Measurements from ENCODE around the gene NOMO2.
"Not testable (repeated sequence)": the region's sequence is repeated elsewhere in the genome, so short reads cannot be mapped to it uniquely, and the experiment has no call there.

DNA sequence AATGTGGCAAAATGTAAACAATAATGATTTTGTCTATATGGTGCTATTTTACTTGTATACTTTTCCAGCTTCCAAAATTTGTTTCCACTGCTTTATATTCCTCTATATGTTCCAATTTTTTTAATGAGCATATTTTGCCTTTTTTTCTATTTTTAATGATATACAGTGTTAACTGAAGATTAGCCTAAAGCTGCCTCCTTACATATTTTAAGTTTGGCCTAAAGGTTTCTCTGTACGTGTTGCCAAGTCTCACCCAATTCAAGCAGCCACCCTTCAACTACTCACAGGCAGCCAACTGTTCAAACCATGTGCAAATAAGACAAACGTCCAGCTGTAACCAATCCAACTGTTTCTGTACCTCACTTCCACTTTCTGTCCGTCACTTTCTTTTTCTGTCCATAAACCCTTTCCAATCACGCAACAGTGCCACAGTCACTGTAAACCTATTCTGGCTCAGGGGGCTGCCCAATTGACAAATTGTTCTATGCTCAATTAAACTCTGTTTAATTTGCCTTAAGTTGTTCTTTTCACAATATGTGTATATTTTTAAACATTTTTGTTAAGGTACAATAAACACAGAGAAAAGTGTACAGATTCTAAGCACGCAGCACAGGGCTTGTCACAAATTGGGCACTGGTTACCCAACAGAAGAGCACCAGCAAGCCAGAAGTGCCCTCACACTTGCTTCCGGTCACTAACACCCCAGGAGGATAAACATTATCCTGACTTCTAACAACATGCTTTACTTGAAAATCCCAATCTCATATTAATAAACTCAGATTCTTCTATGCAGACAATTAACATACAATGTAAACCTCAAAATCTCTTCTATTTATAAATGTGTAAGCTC, 17.4 kb downstream of the NOMO2 start:
- TF ChIP-seq, protein P1, sequence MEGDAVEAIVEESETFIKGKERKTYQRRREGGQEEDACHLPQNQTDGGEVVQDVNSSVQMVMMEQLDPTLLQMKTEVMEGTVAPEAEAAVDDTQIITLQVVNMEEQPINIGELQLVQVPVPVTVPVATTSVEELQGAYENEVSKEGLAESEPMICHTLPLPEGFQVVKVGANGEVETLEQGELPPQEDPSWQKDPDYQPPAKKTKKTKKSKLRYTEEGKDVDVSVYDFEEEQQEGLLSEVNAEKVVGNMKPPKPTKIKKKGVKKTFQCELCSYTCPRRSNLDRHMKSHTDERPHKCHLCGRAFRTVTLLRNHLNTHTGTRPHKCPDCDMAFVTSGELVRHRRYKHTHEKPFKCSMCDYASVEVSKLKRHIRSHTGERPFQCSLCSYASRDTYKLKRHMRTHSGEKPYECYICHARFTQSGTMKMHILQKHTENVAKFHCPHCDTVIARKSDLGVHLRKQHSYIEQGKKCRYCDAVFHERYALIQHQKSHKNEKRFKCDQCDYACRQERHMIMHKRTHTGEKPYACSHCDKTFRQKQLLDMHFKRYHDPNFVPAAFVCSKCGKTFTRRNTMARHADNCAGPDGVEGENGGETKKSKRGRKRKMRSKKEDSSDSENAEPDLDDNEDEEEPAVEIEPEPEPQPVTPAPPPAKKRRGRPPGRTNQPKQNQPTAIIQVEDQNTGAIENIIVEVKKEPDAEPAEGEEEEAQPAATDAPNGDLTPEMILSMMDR (IDR thresholded peaks at IDR 0.05; ENCODE audit: low read depth, low read length, missing input control): not testable (repeated sequence)
- TF ChIP-seq, protein P2, sequence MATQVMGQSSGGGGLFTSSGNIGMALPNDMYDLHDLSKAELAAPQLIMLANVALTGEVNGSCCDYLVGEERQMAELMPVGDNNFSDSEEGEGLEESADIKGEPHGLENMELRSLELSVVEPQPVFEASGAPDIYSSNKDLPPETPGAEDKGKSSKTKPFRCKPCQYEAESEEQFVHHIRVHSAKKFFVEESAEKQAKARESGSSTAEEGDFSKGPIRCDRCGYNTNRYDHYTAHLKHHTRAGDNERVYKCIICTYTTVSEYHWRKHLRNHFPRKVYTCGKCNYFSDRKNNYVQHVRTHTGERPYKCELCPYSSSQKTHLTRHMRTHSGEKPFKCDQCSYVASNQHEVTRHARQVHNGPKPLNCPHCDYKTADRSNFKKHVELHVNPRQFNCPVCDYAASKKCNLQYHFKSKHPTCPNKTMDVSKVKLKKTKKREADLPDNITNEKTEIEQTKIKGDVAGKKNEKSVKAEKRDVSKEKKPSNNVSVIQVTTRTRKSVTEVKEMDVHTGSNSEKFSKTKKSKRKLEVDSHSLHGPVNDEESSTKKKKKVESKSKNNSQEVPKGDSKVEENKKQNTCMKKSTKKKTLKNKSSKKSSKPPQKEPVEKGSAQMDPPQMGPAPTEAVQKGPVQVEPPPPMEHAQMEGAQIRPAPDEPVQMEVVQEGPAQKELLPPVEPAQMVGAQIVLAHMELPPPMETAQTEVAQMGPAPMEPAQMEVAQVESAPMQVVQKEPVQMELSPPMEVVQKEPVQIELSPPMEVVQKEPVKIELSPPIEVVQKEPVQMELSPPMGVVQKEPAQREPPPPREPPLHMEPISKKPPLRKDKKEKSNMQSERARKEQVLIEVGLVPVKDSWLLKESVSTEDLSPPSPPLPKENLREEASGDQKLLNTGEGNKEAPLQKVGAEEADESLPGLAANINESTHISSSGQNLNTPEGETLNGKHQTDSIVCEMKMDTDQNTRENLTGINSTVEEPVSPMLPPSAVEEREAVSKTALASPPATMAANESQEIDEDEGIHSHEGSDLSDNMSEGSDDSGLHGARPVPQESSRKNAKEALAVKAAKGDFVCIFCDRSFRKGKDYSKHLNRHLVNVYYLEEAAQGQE (IDR thresholded peaks at IDR 0.05): not testable (repeated sequence)
- TF ChIP-seq SP1 (IDR thresholded peaks at IDR 0.05) (peak; percentile 35), RAD21 (IDR thresholded peaks at IDR 0.05) (peak in 1 of 2 donors; percentile 11)
- TF ChIP-seq, protein P3, sequence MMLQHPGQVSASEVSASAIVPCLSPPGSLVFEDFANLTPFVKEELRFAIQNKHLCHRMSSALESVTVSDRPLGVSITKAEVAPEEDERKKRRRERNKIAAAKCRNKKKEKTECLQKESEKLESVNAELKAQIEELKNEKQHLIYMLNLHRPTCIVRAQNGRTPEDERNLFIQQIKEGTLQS (IDR thresholded peaks at IDR 0.05): not testable (repeated sequence)
- TF ChIP-seq, protein P4, sequence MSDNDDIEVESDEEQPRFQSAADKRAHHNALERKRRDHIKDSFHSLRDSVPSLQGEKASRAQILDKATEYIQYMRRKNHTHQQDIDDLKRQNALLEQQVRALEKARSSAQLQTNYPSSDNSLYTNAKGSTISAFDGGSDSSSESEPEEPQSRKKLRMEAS (IDR thresholded peaks at IDR 0.05): not testable (repeated sequence)
- TF ChIP-seq FOXA2, YY1, JUND (IDR thresholded peaks at IDR 0.05): not testable (repeated sequence)

Data from liver (tissue), 3 donors.